Thoracic aorta (tissue), 2 donors: Measurements from ENCODE around the gene IL5. TPM values are rescaled to one million over a fixed set of nuclear protein-coding genes. Genes with fewer than 3 reads are reported as not detected.

ENCODE experiments used
- ATAC-seq: fragments of 150-250 bp; one replicate; pipeline ENCODE4 v1.8.0; 2017; ENCODE audit warnings: low read depth; ENCODE audit not compliant: insufficient number of reproducible peaks, low FRiP score
- DNase-seq: peaks from one replicate; pipeline ENCODE4 v3.0.0-alpha.2; 2020; ENCODE audit warnings: low spot score
- H3K27ac ChIP-seq, 2 donors: fragments of 200-600 bp; sonication (generic); 1 replicate in 1 of 2; 2 replicates in 1 of 2; pipeline ENCODE4 v1.5.1; 2016; ENCODE audit warnings: mild to moderate bottlenecking in 2 of 2, moderate library complexity in 2 of 2
- H3K27me3 ChIP-seq: fragments of 200-600 bp; sonication (generic); replicated peaks from 2 replicates; pipeline ENCODE4 v1.6.0; 2016; ENCODE audit warnings: mild to moderate bottlenecking; ENCODE audit not compliant: insufficient read depth
- H3K36me3 ChIP-seq: fragments of 200-600 bp; sonication (generic); one replicate; pipeline ENCODE4 v1.5.1; 2016
- H3K4me1 ChIP-seq, 2 donors: fragments of 200-600 bp; sonication (generic); 1 replicate in 1 of 2; 2 replicates in 1 of 2; pipeline versions ENCODE4 v1.5.1 to v1.6.0; 2016; ENCODE audit warnings: low read depth in 2 of 2, mild to moderate bottlenecking in 1 of 2; ENCODE audit not compliant: control insufficient read depth in 1 of 2
- H3K4me3 ChIP-seq: fragments of 200-600 bp; sonication (generic); 2 replicates; pipeline ENCODE4 v1.5.1; 2016; ENCODE audit warnings: mild to moderate bottlenecking
- H3K9me3 ChIP-seq: fragments of 200-600 bp; sonication (generic); 2 replicates; pipeline ENCODE4 v1.5.1; 2016
- CTCF ChIP-seq: fragments of 200-600 bp; sonication (generic); IDR thresholded peaks from one replicate; pipeline ENCODE4 v1.5.1; 2019; ENCODE audit warnings: antibody characterized with exemption
- total RNA-seq, 2 donors: library from RNA; depleted of rRNA; stranded (reverse); fragments of >200 nt; gene quantifications; one replicate each; pipeline versions ENCODE4 v1.1.0 to v1.2.3, GENCODE V29; 2016

IL5 gene
- total RNA-seq, 2 donors from 2014 or later, result not detected

GRCh38 chr5:132493821-132494220 lies 49.5 kb downstream of the IL5 start:
- Histone ChIP-seq H3K36me3 (no peaks in the 10 kb centered on the region), H3K9me3 (no peaks in the 10 kb centered on the region), H3K4me3 (no peak overlapping the region), H3K4me1 (peaks cover 31 to 58% of the 10 kb centered on the region in 2 donors), H3K27ac (peak overlapping the region in 1 of 2 donors; percentile 94), H3K27me3 (no peaks in the 10 kb centered on the region)
- no peak for DNase-seq
- TF ChIP-seq CTCF, result no peak
- ATAC-seq, result no peak

GRCh38 chr5:132493241-132493640 lies 50.1 kb downstream of the IL5 start:
- ATAC-seq, result no peak
- Histone ChIP-seq H3K4me1 (peaks cover 30 to 58% of the 10 kb centered on the region in 2 donors), H3K36me3 (no peaks in the 10 kb centered on the region), H3K27me3 (no peaks in the 10 kb centered on the region), H3K9me3 (no peaks in the 10 kb centered on the region), H3K4me3 (no peak overlapping the region), H3K27ac (no peak overlapping the region)
- no peak for DNase-seq
- no peak for TF ChIP-seq CTCF

- no peak for DNase-seq
Measured at GRCh38 chr5:132492386-132493125, 50.8 kb downstream of the IL5 start.

More at GRCh38 chr5:132492386-132493125, 50.8 kb downstream of the IL5 start:
- Histone ChIP-seq H3K9me3 (no peaks in the 10 kb centered on the region), H3K27me3 (no peaks in the 10 kb centered on the region), H3K4me1 (peaks cover 31 to 58% of the 10 kb centered on the region in 2 donors), H3K4me3 (no peak overlapping the region), H3K36me3 (no peaks in the 10 kb centered on the region), H3K27ac (no peak overlapping the region)
- TF ChIP-seq CTCF, result no peak
- ATAC-seq, result no peak

Other genes starting within 250 kb of the IL5 start
- gene SLC22A4, start 249.1 kb downstream of the IL5 start, total RNA-seq, result 1 to 10 TPM in 1 of 2 donors, under 1 TPM in 1; 0.14 to 2.1 TPM
- 10 to 100 TPM; 24.9 to 30.8 TPM for gene SLC22A5, start 173.8 kb downstream of the IL5 start, total RNA-seq
- 10 to 100 TPM; 31.3 to 57.7 TPM for gene IRF1, start 52.7 kb downstream of the IL5 start, total RNA-seq
- gene RAD50, start 13.5 kb upstream of the IL5 start, total RNA-seq, result 10 to 100 TPM; 28.4 to 32.7 TPM
- 1 to 10 TPM in 1 of 2 donors, not detected in 1; 2.8 TPM for gene IL13, start 114.7 kb upstream of the IL5 start, total RNA-seq
- not detected for gene IL4, start 130.5 kb upstream of the IL5 start, total RNA-seq
- gene KIF3A, start 194.0 kb upstream of the IL5 start, total RNA-seq, result 1 to 10 TPM; 3.7 to 5.9 TPM
- not detected for gene CCNI2, start 203.9 kb upstream of the IL5 start, total RNA-seq
- gene SEPTIN8, start 233.7 kb upstream of the IL5 start, total RNA-seq, result 100 to 1,000 TPM in 1 of 2 donors, 10 to 100 TPM in 1; 85.7 to 111 TPM